HepG2 (cell line): ENCODE measurements around the gene CAMSAP3. TPM values are rescaled to one million over a fixed set of nuclear protein-coding genes. Genes with fewer than 3 reads are reported as not detected.

Source experiments
- AKAP8 ChIP-seq: sonication (generic); formaldehyde crosslinking; IDR thresholded peaks from 2 replicates; pipeline ENCODE4 v1.5.1; 2020; ENCODE audit warnings: mild to moderate bottlenecking, missing genetic modification reagents
- CREM ChIP-seq, 2 experiments: sonication (generic) in 1 of 2; formaldehyde crosslinking in 1 of 2; IDR thresholded peaks; 2 replicates each; pipeline versions ENCODE4 v1.4.0 to v1.6.1; 2016 to 2020; ENCODE audit warnings: antibody characterized with exemption in 1 of 2, mild to moderate bottlenecking in 1 of 2, missing genetic modification reagents in 1 of 2
- CSRNP2 ChIP-seq: sonication (generic); formaldehyde crosslinking; conservative IDR thresholded peaks from 2 replicates; pipeline ENCODE4 v1.8.0; 2022; ENCODE audit warnings: low read depth, missing genetic modification reagents
- FOSL2 ChIP-seq: sonication (generic); formaldehyde crosslinking; IDR thresholded peaks from 2 replicates; pipeline ENCODE4 v1.4.0; 2020; ENCODE audit warnings: missing genetic modification reagents
- FOXC1 ChIP-seq: sonication (generic); formaldehyde crosslinking; IDR thresholded peaks from 2 replicates; pipeline ENCODE4 v1.8.0; 2022; ENCODE audit warnings: mild to moderate bottlenecking, missing genetic modification reagents, borderline replicate concordance
- FOXJ3 ChIP-seq: sonication (generic); formaldehyde crosslinking; IDR thresholded peaks from 2 replicates; pipeline ENCODE4 v1.4.0; 2020; ENCODE audit warnings: missing genetic modification reagents, mild to moderate bottlenecking, borderline replicate concordance
- FOXK1 ChIP-seq: sonication (generic); formaldehyde crosslinking; IDR thresholded peaks from 2 replicates; pipeline ENCODE4 v1.4.0; 2020; ENCODE audit warnings: low read depth, missing genetic modification reagents, borderline replicate concordance
- HNF4A ChIP-seq: sonication (generic); formaldehyde crosslinking; IDR thresholded peaks from 2 replicates; pipeline ENCODE4 v1.4.0; 2020; ENCODE audit warnings: missing genetic modification reagents
- IKZF1 ChIP-seq: fragments of 450-650 bp; IDR thresholded peaks from 2 replicates; pipeline ENCODE4 v1.7.1; 2016
- JDP2 ChIP-seq: sonication (generic); formaldehyde crosslinking; IDR thresholded peaks from 2 replicates; pipeline ENCODE4 v1.8.1; 2022; ENCODE audit warnings: missing genetic modification reagents, borderline replicate concordance
- PREB ChIP-seq: sonication (generic); formaldehyde crosslinking; IDR thresholded peaks from 2 replicates; pipeline ENCODE4 v1.4.0; 2020; ENCODE audit warnings: missing genetic modification reagents
- SAP130 ChIP-seq: IDR thresholded peaks from 2 replicates; pipeline ENCODE4 v1.6.1; 2016; ENCODE audit warnings: low read depth
- SIX1 ChIP-seq: sonication (generic); formaldehyde crosslinking; IDR thresholded peaks from 2 replicates; pipeline ENCODE4 v1.4.0; 2020; ENCODE audit warnings: missing genetic modification reagents, borderline replicate concordance
- SMC3 ChIP-seq: IDR thresholded peaks from 2 replicates; pipeline ENCODE4 v1.6.1; 2011; ENCODE audit warnings: low read length, improper control_type of control experiment
- SNAPC4 ChIP-seq: sonication (generic); formaldehyde crosslinking; IDR thresholded peaks from 2 replicates; pipeline ENCODE4 v1.4.0; 2020; ENCODE audit warnings: mild to moderate bottlenecking, missing genetic modification reagents
- SP2 ChIP-seq: sonication (generic); formaldehyde crosslinking; IDR thresholded peaks from 2 replicates; pipeline ENCODE4 v1.5.1; 2020; ENCODE audit warnings: mild to moderate bottlenecking, missing genetic modification reagents
- ZFX ChIP-seq: sonication (generic); formaldehyde crosslinking; IDR thresholded peaks from 2 replicates; pipeline ENCODE4 v1.4.0; 2020; ENCODE audit warnings: mild to moderate bottlenecking, low read depth, missing genetic modification reagents, moderate library complexity
- ZNF44 ChIP-seq: sonication (generic); formaldehyde crosslinking; IDR thresholded peaks from 2 replicates; pipeline ENCODE4 v1.5.1; 2020; ENCODE audit warnings: mild to moderate bottlenecking, missing genetic modification reagents
- ZNF546 ChIP-seq: sonication (generic); formaldehyde crosslinking; conservative IDR thresholded peaks from 2 replicates; pipeline ENCODE4 v1.8.1; 2023; ENCODE audit warnings: mild to moderate bottlenecking, missing genetic modification reagents
- ZNF607 ChIP-seq: sonication (generic); formaldehyde crosslinking; IDR thresholded peaks from 2 replicates; pipeline ENCODE4 v1.5.1; 2020; ENCODE audit warnings: missing genetic modification reagents, mild to moderate bottlenecking, borderline replicate concordance
- ZNF703 ChIP-seq: sonication (generic); formaldehyde crosslinking; IDR thresholded peaks from 2 replicates; pipeline ENCODE4 v1.5.1; 2020; ENCODE audit warnings: missing genetic modification reagents, mild to moderate bottlenecking, moderate library complexity, borderline replicate concordance
- ZNF782 ChIP-seq: sonication (generic); formaldehyde crosslinking; IDR thresholded peaks from 2 replicates; pipeline ENCODE4 v1.4.0; 2020; ENCODE audit warnings: missing genetic modification reagents, mild to moderate bottlenecking, borderline replicate concordance
- ZSCAN30 ChIP-seq: sonication (generic); formaldehyde crosslinking; IDR thresholded peaks from 2 replicates; pipeline ENCODE4 v1.5.0; 2020; ENCODE audit warnings: mild to moderate bottlenecking, missing genetic modification reagents
- polyA plus RNA-seq, 8 experiments: library from polyadenylated mRNA; depleted of rRNA in 3 of 8; stranded (reverse) in 7 of 8; unstranded in 1 of 8; fragments of >200 nt; fragmentation: Illumina TruSeq in 4 of 8; extraction: Trizol in 4 of 8; gene quantifications; 2 replicates each; pipeline versions ENCODE4 v1.2.1 to v1.2.3, GENCODE V29; 2011 to 2016; ENCODE audit warnings: low read depth in 4 of 8, missing spikeins in 1 of 8, mixed read lengths in 1 of 8; ENCODE audit not compliant: insufficient read depth in 1 of 8
- total RNA-seq, 5 experiments: library from RNA; depleted of rRNA; stranded (reverse); fragments of >200 nt; fragmentation: Illumina TruSeq; extraction: Trizol; gene quantifications; 2 replicates each; pipeline ENCODE4 v1.2.3, GENCODE V29; 2016; ENCODE audit warnings: low read depth in 1 of 5

CAMSAP3 gene
- total and polyA plus RNA-seq, 2 of the 13 experiments (the other 11 are each of a cell fraction or from before 2014, with no cell fraction given): 10.8 to 11.8 TPM

GRCh38 chr19:7629347-7630054 lies 33.8 kb downstream of the CAMSAP3 start, which contains the start of the genes PET100 and XAB2 (continued):
- TF ChIP-seq SNAPC4 (0 out of 2 replicates have a peak, but pooled peaks have one; percentile 60), SMC3 (no peak), FOSL2 (0 out of 2 replicates have a peak, but pooled peaks have one; percentile 11), FOXK1 (CRISPR knock-in tag) (peak; percentile 99), HNF4A (0 out of 2 replicates have a peak, but pooled peaks have one; percentile 16), ZNF607 (CRISPR knock-in tag) (peak; percentile 70; the same call in 1 of the 2 replicates), SAP130 (CRISPR knock-in tag) (peak; percentile 96), ZNF703 (CRISPR knock-in tag) (no peak), FOXC1 (CRISPR knock-in tag) (0 out of 2 replicates have a peak, but pooled peaks have one; percentile 19), CREM (IDR thresholded peaks at IDR 0.05) (peak; percentile 99), CREM (CRISPR knock-in tag; IDR thresholded peaks at IDR 0.05) (peak; percentile 79), FOXJ3 (CRISPR knock-in tag) (0 out of 2 replicates have a peak, but pooled peaks have one; percentile 27), ZFX (peak; percentile 86), ZNF546 (CRISPR knock-in tag) (no peak), ZNF44 (CRISPR knock-in tag) (peak; percentile 86), ZSCAN30 (CRISPR knock-in tag) (no peak), JDP2 (no peak), SIX1 (CRISPR knock-in tag) (0 out of 2 replicates have a peak, but pooled peaks have one; percentile 16), PREB (CRISPR knock-in tag) (no peak), AKAP8 (no peak), SP2 (CRISPR knock-in tag) (peak; percentile 98), IKZF1 (no peak), CSRNP2 (no peak), ZNF782 (CRISPR knock-in tag) (no peak)
